ENCODE results near the gene CYP46A1. TPM values are rescaled to one million over a fixed set of nuclear protein-coding genes. Genes with fewer than 3 reads are reported as not detected.
A peak's percentile ranks its signal among the peaks of the same experiment; 100 is the strongest.
"Not testable (repeated sequence)": the region's sequence is repeated elsewhere in the genome, so short reads cannot be mapped to it uniquely, and the experiment has no call there.

Gene CYP46A1
- total and polyA plus RNA-seq, 7 experiments from 2014 or later = 0.02 to 0.34 (median 0.23) TPM; not detected in 1

DNA sequence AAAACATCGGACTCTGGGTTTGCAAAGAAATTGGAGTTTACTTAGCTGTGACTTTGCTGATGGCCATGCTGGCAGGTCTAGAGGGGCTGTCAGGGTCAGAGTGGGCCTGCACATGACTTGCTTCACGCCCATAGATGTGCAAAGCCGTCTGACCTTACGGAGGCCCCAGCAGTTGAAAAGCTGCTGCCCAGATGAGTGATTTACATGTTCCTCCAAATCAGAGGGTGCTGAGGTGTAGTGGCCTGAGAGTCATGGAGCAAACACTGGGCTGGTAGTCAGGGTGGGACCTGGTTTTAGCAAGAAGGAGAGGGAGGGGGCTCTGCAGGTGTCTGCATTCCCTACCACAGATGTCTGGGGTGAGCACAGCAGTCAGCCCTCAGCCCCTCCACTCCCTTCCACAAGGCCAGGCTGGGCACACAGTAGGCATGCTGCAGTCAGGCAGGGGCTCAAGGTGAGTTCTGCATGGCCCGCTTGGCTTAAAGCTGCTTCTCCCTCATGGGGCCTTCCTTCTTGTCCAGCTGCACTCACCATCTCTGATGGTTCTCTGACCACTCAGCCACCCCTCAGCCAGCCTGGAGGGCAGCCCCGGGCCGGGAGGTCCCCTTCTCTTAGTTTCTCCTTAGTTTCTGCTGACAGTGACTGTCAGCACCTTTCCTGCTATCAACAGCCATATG, 74.9 kb downstream of the CYP46A1 start:
- Histone ChIP-seq H3K4me1 (ENCODE audit: control insufficient read depth in 2 of 2, insufficient read depth in 2 of 2, low read length in 2 of 2) (no peaks in the 10 kb centered on the region), H3K27me3 (ENCODE audit: control insufficient read depth in 2 of 2, insufficient read depth in 2 of 2, low read length in 2 of 2) (peaks cover 0 to 8% of the 10 kb centered on the region in 2 donors), H3K36me3 (ENCODE audit: control insufficient read depth in 2 of 3, insufficient read depth in 3 of 3, low read length in 3 of 3) (no peaks in the 10 kb centered on the region), H3K4me3 (ENCODE audit: low read length) (no peak overlapping the region), H3K27ac (ENCODE audit: low read depth, low read length) (no peak overlapping the region), H3K9me3 (ENCODE audit: control insufficient read depth in 2 of 3, low read length in 3 of 3) (no peaks in the 10 kb centered on the region)
- ChIA-PET CTCF (no interaction called here), POLR2A (no interaction called here)
- Mint-ChIP-seq H3K36me3 (no peaks in the 10 kb centered on the region), H3K27me3 (peaks cover 4 to 33% (median 10%) of the 10 kb centered on the region in 5 donors), H3K4me3 (no peak overlapping the region), H3K4me1 (peaks cover 0 to under 1% (median 0%) of the 10 kb centered on the region in 7 donors), H3K27ac (no peak overlapping the region), H3K9me3 (peaks cover 0 to 2% (median 0%) of the 10 kb centered on the region in 11 donors)
- ATAC-seq = no peak
- intact Hi-C loops (cut with micrococcal nuclease) = no loop called here
- no peak for DNase-seq

DNA sequence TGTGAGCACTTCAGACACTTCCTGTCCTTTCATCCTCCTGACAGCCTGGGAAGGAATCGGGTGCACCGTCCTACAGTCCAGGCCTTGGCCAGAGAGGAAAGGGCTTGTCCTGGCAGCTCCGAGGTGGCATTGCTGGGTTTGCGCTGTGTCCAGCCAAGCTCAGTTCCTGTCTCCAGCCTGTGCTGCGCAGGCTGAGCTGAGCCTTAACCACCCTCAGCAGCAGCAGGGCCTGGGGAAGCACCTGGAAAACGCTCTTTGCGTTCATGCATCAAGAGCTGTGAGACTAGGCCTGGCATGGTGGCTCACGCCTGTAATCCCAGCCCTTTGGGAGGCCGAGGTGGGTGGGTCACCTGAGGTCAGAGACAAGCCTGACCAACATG, 75.4 kb downstream of the CYP46A1 start:
- Histone ChIP-seq H3K9me3 (ENCODE audit: control insufficient read depth in 2 of 3, low read length in 3 of 3) (no peaks in the 10 kb centered on the region), H3K4me1 (ENCODE audit: control insufficient read depth in 2 of 2, insufficient read depth in 2 of 2, low read length in 2 of 2) (no peaks in the 10 kb centered on the region), H3K27me3 (ENCODE audit: control insufficient read depth in 2 of 2, insufficient read depth in 2 of 2, low read length in 2 of 2) (peaks cover 0 to 3% of the 10 kb centered on the region in 2 donors), H3K36me3 (ENCODE audit: control insufficient read depth in 2 of 3, insufficient read depth in 3 of 3, low read length in 3 of 3) (no peaks in the 10 kb centered on the region), H3K4me3 (ENCODE audit: low read length) (no peak overlapping the region), H3K27ac (ENCODE audit: low read depth, low read length) (no peak overlapping the region)
- H3K9me3 Mint-ChIP-seq = peaks cover 0 to 2% (median 0%) of the 10 kb centered on the region in 11 donors
- intact Hi-C loops (cut with micrococcal nuclease) = no loop called here
- no peaks in the 10 kb centered on the region for H3K4me1 Mint-ChIP-seq
- peaks cover 1 to 29% (median 7%) of the 10 kb centered on the region in 5 donors for H3K27me3 Mint-ChIP-seq
- CTCF ChIA-PET = no interaction called here
- DNase-seq = no peak
- H3K36me3 Mint-ChIP-seq = no peaks in the 10 kb centered on the region
- ATAC-seq = no peak
- no peak overlapping the region for H3K27ac Mint-ChIP-seq
- no peak overlapping the region for H3K4me3 Mint-ChIP-seq
- POLR2A ChIA-PET = no interaction called here

DNA sequence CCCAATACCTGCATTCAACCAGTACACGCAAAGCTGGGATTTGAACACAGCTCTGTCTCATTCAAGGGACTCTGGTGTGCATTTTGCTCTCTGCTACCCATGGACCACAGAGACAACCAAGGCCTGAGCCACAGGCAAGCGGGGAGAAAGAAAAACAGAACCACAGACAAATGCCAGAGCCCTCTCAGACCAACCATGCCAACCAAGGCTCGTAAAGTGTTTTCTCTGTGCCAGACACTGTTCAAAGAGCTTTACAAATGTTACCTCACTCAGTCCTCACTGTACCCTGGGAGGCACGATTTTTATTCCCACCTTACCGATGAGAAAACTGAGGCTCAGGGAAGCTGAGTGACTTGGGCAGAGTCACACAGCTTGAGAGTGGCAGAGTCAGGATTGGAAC, 76.7 kb downstream of the CYP46A1 start:
- Histone ChIP-seq H3K4me3 (ENCODE audit: low read length) (no peak overlapping the region), H3K36me3 (ENCODE audit: control insufficient read depth in 2 of 3, insufficient read depth in 3 of 3, low read length in 3 of 3) (no peaks in the 10 kb centered on the region), H3K9me3 (ENCODE audit: control insufficient read depth in 2 of 3, low read length in 3 of 3) (no peaks in the 10 kb centered on the region), H3K27me3 (ENCODE audit: control insufficient read depth in 2 of 2, insufficient read depth in 2 of 2, low read length in 2 of 2) (no peaks in the 10 kb centered on the region), H3K27ac (ENCODE audit: low read depth, low read length) (no peak overlapping the region), H3K4me1 (ENCODE audit: control insufficient read depth in 2 of 2, insufficient read depth in 2 of 2, low read length in 2 of 2) (no peaks in the 10 kb centered on the region)
- no peak for DNase-seq
- Mint-ChIP-seq H3K4me1 (no peaks in the 10 kb centered on the region), H3K4me3 (no peak overlapping the region), H3K27me3 (peaks cover 0 to 24% (median 5%) of the 10 kb centered on the region in 5 donors), H3K27ac (no peak overlapping the region), H3K36me3 (no peaks in the 10 kb centered on the region), H3K9me3 (peaks cover 0 to 2% (median 0%) of the 10 kb centered on the region in 11 donors)
- intact Hi-C loops (cut with micrococcal nuclease) = no loop called here
- CTCF ChIA-PET = no interaction called here
- POLR2A ChIA-PET = no interaction called here
- ATAC-seq = no peak

- H3K27me3 ChIP-seq (ENCODE audit: control insufficient read depth in 2 of 2, insufficient read depth in 2 of 2, low read length in 2 of 2); H3K4me1 Mint-ChIP-seq; H3K9me3 ChIP-seq (ENCODE audit: control insufficient read depth in 2 of 3, low read length in 3 of 3); H3K36me3 Mint-ChIP-seq; CTCF ChIA-PET; intact Hi-C loops (cut with micrococcal nuclease); DNase-seq; H3K4me1 ChIP-seq (ENCODE audit: control insufficient read depth in 2 of 2, insufficient read depth in 2 of 2, low read length in 2 of 2); H3K4me3 ChIP-seq (ENCODE audit: low read length); ATAC-seq; H3K27ac Mint-ChIP-seq; H3K27ac ChIP-seq (ENCODE audit: low read depth, low read length); H3K4me3 Mint-ChIP-seq; POLR2A ChIA-PET; H3K36me3 ChIP-seq (ENCODE audit: control insufficient read depth in 2 of 3, insufficient read depth in 3 of 3, low read length in 3 of 3); H3K9me3 Mint-ChIP-seq: not testable (repeated sequence)
- H3K27me3 Mint-ChIP-seq = peaks cover 0 to 17% (median 0%) of the 10 kb centered on the region in 5 donors
Observed at GRCh38 chr14:99762911-99763310, 78.8 kb downstream of the CYP46A1 start.

DNA sequence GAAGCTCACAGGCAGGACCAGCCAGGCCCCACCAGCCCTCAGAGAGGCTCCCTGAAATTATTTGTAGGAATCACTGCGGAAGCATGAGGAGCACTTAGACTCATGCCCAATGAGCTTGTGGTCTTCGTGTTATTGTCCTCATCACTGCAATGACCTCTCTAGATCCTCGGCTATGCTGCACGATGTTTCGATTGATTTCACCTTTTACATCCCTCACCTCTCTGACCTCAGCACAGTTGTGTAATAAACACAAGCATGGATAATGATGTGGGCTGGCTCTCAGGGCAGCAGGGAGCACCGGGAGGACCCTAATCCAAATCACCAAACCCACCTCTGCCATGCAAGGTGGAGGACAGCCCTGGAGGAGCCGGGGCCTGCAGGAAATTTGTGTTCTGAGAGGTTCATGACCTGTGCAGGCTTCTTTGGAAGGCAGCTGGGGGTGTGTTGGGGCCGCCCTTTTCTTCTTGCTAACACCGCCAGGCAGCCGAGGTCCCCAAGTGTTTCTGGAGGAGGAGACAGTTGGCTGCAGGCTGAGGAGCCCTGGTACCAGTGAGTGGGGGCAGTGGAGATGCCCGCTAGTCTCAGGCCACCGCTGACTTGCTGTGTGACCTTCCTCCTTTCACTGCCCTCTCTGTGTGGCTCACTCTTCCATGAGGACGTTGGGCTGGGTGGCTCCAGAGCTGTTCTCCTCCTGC, 79.6 kb downstream of the CYP46A1 start:
- Histone ChIP-seq H3K9me3 (ENCODE audit: control insufficient read depth in 2 of 3, low read length in 3 of 3) (no peaks in the 10 kb centered on the region), H3K27me3 (ENCODE audit: control insufficient read depth in 2 of 2, insufficient read depth in 2 of 2, low read length in 2 of 2) (no peaks in the 10 kb centered on the region), H3K27ac (ENCODE audit: low read depth, low read length) (no peak overlapping the region), H3K4me1 (ENCODE audit: control insufficient read depth in 2 of 2, insufficient read depth in 2 of 2, low read length in 2 of 2) (no peaks in the 10 kb centered on the region), H3K4me3 (ENCODE audit: low read length) (no peak overlapping the region), H3K36me3 (ENCODE audit: control insufficient read depth in 2 of 3, insufficient read depth in 3 of 3, low read length in 3 of 3) (no peaks in the 10 kb centered on the region)
- H3K36me3 Mint-ChIP-seq = no peaks in the 10 kb centered on the region
- ATAC-seq (no peak), DNase-seq (no peak)
- H3K27ac Mint-ChIP-seq = no peak overlapping the region
- CTCF ChIA-PET = interaction anchor here (0.6 kb wide), 1 partner anchor 135 kb away, joined by 3 read pairs; no protein-coding TSS in a partner anchor
- H3K9me3 Mint-ChIP-seq = peaks cover 0 to 2% (median 0%) of the 10 kb centered on the region in 11 donors
- POLR2A ChIA-PET = no interaction called here
- intact Hi-C loops (cut with micrococcal nuclease) = no loop called here
- H3K27me3 Mint-ChIP-seq = peaks cover 0 to 21% (median 0%) of the 10 kb centered on the region in 5 donors
- H3K4me1 Mint-ChIP-seq = no peaks in the 10 kb centered on the region
- no peak overlapping the region for H3K4me3 Mint-ChIP-seq

GRCh38 chr14:99764222-99764706, 80.2 kb downstream of the CYP46A1 start:
- H3K9me3 ChIP-seq (ENCODE audit: control insufficient read depth in 2 of 3, low read length in 3 of 3) = no peaks in the 10 kb centered on the region
- peaks cover 0 to 21% (median 0%) of the 10 kb centered on the region in 5 donors for H3K27me3 Mint-ChIP-seq
- no peaks in the 10 kb centered on the region for H3K4me1 ChIP-seq (ENCODE audit: control insufficient read depth in 2 of 2, insufficient read depth in 2 of 2, low read length in 2 of 2)
- no peaks in the 10 kb centered on the region for H3K36me3 Mint-ChIP-seq
- CTCF ChIA-PET = no interaction called here
- H3K4me3 Mint-ChIP-seq = no peak overlapping the region
- peaks cover 0 to 2% (median 0%) of the 10 kb centered on the region in 11 donors for H3K9me3 Mint-ChIP-seq
- no peaks in the 10 kb centered on the region for H3K4me1 Mint-ChIP-seq
- ATAC-seq (no peak), DNase-seq (no peak)
- POLR2A ChIA-PET = no interaction called here
- peak overlapping the region in 1 of 9 donors; percentile 7 for H3K27ac Mint-ChIP-seq
- intact Hi-C loops (cut with micrococcal nuclease) = no loop called here
- no peaks in the 10 kb centered on the region for H3K36me3 ChIP-seq (ENCODE audit: control insufficient read depth in 2 of 3, insufficient read depth in 3 of 3, low read length in 3 of 3)
- H3K27ac ChIP-seq (ENCODE audit: low read depth, low read length) = no peak overlapping the region
- no peak overlapping the region for H3K4me3 ChIP-seq (ENCODE audit: low read length)
- H3K27me3 ChIP-seq (ENCODE audit: control insufficient read depth in 2 of 2, insufficient read depth in 2 of 2, low read length in 2 of 2) = no peaks in the 10 kb centered on the region

Data from naive thymus-derived CD4-positive, alpha-beta T cell (primary cell).